Activated CD8-positive, alpha-beta memory T cell treated with anti-CD3 and anti-CD28 coated beads, Interleukin-2, amount 50 U/mL, for 24 hours (primary cell): ENCODE results near the gene CPA1.

Source experiments
- DNase-seq: peaks from one replicate; pipeline ENCODE4 v3.0.0-alpha.2; 2020; ENCODE audit errors: extremely low read depth

The CPA1 gene

GRCh38 chr7:130425796-130426195 lies 45.5 kb downstream of the CPA1 start:
- DNase-seq = no peak

GRCh38 chr7:130426564-130426963 lies 46.3 kb downstream of the CPA1 start:
- DNase-seq = no peak

GRCh38 chr7:130429019-130429418 lies 48.7 kb downstream of the CPA1 start:
- DNase-seq = no peak

GRCh38 chr7:130430115-130430514 lies 49.8 kb downstream of the CPA1 start:
- no peak for DNase-seq

- no peak for DNase-seq
Measured at GRCh38 chr7:130430841-130431666, 50.8 kb downstream of the CPA1 start.

GRCh38 chr7:130432886-130433285 lies 52.6 kb downstream of the CPA1 start:
- DNase-seq = no peak

- no peak for DNase-seq
Measured at GRCh38 chr7:130433301-130433700, 53.0 kb downstream of the CPA1 start.

GRCh38 chr7:130435311-130435854 lies 55.1 kb downstream of the CPA1 start:
- no peak for DNase-seq

GRCh38 chr7:130436253-130436652 lies 56.0 kb downstream of the CPA1 start:
- no peak for DNase-seq
